Right lobe of liver (tissue), 6 donors: ENCODE data around the gene EVL. TPM values are rescaled to one million over a fixed set of nuclear protein-coding genes. Genes with fewer than 3 reads are reported as not detected.
"Not testable (repeated sequence)": the region's sequence is repeated elsewhere in the genome, so short reads cannot be mapped to it uniquely, and the experiment has no call there.

Source experiments
- ATAC-seq, 4 donors: fragments of 200-7000 bp; cut with Tn5 transposase; one replicate each; pipeline ENCODE4 v1.9.1; 2020; ENCODE audit warnings: mild to moderate bottlenecking in 4 of 4, moderate library complexity in 4 of 4
- DNase-seq, 3 donors: peaks; one replicate each; pipeline ENCODE4 v3.0.0-alpha.2; 2020
- H3K27ac ChIP-seq, 3 donors: fragments of 200-600 bp; one replicate each; pipeline ENCODE4 v1.8.0; 2022
- H3K27me3 ChIP-seq, 2 donors: fragments of 200-600 bp; one replicate each; pipeline ENCODE4 v1.8.0; 2022
- H3K36me3 ChIP-seq, 4 donors: fragments of 200-600 bp; sonication (generic) in 1 of 4; one replicate each; pipeline versions ENCODE4 v1.5.1 to v1.8.0; 2017 to 2022; ENCODE audit warnings: control low read depth in 1 of 4
- H3K4me1 ChIP-seq, 4 donors: fragments of 200-600 bp; sonication (generic) in 1 of 4; one replicate each; pipeline versions ENCODE4 v1.5.1 to v1.8.0; 2017 to 2022; ENCODE audit warnings: control low read depth in 1 of 4
- H3K4me3 ChIP-seq, 3 donors: fragments of 200-600 bp; one replicate each; pipeline ENCODE4 v1.8.0; 2022
- H3K9me3 ChIP-seq, 4 donors: fragments of 200-600 bp; sonication (generic) in 1 of 4; one replicate each; pipeline versions ENCODE4 v1.5.1 to v1.8.0; 2017 to 2022; ENCODE audit warnings: control low read depth in 1 of 4
- POLR2A ChIP-seq: fragments of 450-650 bp; IDR thresholded peaks from one replicate; pipeline ENCODE4 v1.6.1; 2017; ENCODE audit warnings: antibody characterized with exemption, mild to moderate bottlenecking
- WGBS: methylation state at CpG from one replicate; pipeline ENCODE4 v1.1.6; 2018; ENCODE audit warnings: low coverage, low lambda C conversion rate; ENCODE audit not compliant: insufficient coverage; ENCODE audit errors: missing lambda C conversion rate; 5-methylcytosine and 5-hydroxymethylcytosine counted together
- intact Hi-C, 2 donors: fragments of 100-400 bp; cut with DNase I; formaldehyde crosslinking; loops; one replicate each; pipeline versions ENCODE4 v1.11.2 to v1.14.1; 2022
- total RNA-seq, 6 experiments: library from RNA; depleted of rRNA in 2 of 6; stranded (reverse); fragments of >200 nt in 2 of 6; fragmentation: NEBNext Ultra II Directional in 3 of 6; extraction: Animal tissue kit (Norgen Biotek cat#: 25700) in 3 of 6; gene quantifications; one replicate each; pipeline versions ENCODE4 v1.1.0 to v1.2.4, GENCODE V29; 2016 to 2023
- TF ChIP-seq, protein P1 (sequence below), 4 donors: fragments of 200-600 bp in 3 of 4; fragments of 450-650 bp in 1 of 4; IDR thresholded peaks; one replicate each; pipeline versions ENCODE4 v1.5.1 to v1.8.0; 2016 to 2022; ENCODE audit warnings: antibody characterized with exemption in 4 of 4, mild to moderate bottlenecking in 2 of 4
- donor health status: DM: no; HTN: yes; CAD: no.
- donor health status: DM: no; HTN: no; CAD: no.
- donor health status: DM: no; HTN: no; CAD: no.
- donor health status: DM: no; HTN: yes; CAD: no.
- donor health status: DM: no; HTN: yes; CAD: no.

EVL gene
- total RNA-seq, 6 experiments from 2014 or later: 23.6 to 162 (median 68.4) TPM

DNA sequence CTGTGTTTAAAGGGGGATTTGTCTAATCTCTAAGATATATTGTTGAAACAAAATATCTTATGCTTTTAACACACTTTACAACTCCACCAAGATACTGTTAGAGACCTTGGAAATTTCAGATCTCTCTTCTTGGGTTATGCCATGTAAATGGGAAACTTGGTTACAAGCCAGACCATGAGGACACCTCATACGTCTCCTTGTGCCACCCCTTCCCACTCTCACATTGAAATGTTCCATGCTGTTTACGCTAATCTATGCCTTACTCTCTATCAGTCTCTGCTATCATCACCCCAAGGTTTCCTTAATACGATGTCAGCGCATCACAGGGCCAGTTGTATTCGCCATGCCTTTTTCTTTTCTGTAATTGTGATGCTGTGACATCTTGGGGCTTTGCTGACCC, 107.6 kb downstream of the EVL start:
- H3K4me3 ChIP-seq: no peak overlapping the region
- 91% methylated on average over 5 of the region's 5 CpGs for WGBS
- intact Hi-C loops: no loop called here
- DNase-seq (no peak), ATAC-seq (no peak)
- no peak overlapping the region for H3K27ac ChIP-seq
- no peaks in the 10 kb centered on the region for H3K36me3 ChIP-seq
- TF ChIP-seq POLR2A: no peak
- TF ChIP-seq, protein P1, sequence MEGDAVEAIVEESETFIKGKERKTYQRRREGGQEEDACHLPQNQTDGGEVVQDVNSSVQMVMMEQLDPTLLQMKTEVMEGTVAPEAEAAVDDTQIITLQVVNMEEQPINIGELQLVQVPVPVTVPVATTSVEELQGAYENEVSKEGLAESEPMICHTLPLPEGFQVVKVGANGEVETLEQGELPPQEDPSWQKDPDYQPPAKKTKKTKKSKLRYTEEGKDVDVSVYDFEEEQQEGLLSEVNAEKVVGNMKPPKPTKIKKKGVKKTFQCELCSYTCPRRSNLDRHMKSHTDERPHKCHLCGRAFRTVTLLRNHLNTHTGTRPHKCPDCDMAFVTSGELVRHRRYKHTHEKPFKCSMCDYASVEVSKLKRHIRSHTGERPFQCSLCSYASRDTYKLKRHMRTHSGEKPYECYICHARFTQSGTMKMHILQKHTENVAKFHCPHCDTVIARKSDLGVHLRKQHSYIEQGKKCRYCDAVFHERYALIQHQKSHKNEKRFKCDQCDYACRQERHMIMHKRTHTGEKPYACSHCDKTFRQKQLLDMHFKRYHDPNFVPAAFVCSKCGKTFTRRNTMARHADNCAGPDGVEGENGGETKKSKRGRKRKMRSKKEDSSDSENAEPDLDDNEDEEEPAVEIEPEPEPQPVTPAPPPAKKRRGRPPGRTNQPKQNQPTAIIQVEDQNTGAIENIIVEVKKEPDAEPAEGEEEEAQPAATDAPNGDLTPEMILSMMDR (IDR thresholded peaks at IDR 0.05): no peak
- no peaks in the 10 kb centered on the region for H3K9me3 ChIP-seq
- no peaks in the 10 kb centered on the region for H3K27me3 ChIP-seq
- no peaks in the 10 kb centered on the region for H3K4me1 ChIP-seq

DNA sequence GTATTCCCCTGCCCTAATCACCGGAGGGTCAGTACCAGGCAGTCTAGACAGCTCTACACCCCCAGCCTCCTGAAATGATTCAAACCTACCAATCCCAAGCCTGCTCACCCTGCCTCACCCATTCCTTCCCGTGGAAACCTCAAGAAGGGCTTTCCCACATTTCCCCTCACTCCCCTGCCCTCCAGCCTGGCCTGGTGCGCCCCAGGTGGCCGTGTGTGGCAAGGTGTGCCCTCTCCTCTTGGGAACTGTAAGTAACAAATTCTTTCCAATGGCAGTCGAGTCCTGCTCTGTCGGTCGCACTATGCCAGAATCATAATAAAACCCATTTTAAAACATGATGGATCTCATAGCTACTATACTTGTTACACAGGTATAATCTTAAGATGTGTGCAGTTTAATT, 108.1 kb downstream of the EVL start:
- Histone ChIP-seq H3K4me1 (no peaks in the 10 kb centered on the region), H3K36me3 (no peaks in the 10 kb centered on the region), H3K27me3 (no peaks in the 10 kb centered on the region), H3K27ac (no peak overlapping the region), H3K4me3 (no peak overlapping the region), H3K9me3 (no peaks in the 10 kb centered on the region)
- whole genome bisulfite sequencing: 65% methylated on average over 6 of the region's 7 CpGs
- intact Hi-C loops: no loop called here
- TF ChIP-seq, protein P1 (IDR thresholded peaks at IDR 0.05): no peak
- no peak for TF ChIP-seq POLR2A
- DNase-seq (no peak), ATAC-seq (no peak)

DNA sequence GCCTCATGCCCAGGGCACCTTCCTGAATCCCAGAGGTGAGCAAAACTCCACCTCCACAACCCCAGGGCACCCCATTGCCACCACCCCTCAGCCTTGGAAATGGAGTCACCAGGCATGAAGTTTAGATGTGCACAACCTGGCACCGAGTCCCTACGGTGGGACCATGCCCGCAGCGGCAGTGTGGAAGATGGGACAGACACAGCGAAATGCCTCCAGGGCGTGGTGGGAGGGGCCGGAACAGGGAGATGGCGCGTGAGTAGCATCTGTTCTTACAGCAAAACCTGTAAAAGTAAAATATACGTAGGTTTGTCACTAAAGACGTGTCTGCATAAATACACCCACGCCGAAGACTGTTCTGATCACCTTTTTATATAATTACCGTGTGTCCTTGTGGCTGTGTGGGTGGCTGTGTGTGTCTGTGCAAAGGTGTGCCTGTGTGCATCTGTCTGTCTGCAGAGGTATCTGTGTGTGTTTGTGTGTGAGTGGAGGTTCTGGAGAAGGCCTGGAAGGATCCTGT, 111.6 kb downstream of the EVL start:
- no peaks in the 10 kb centered on the region for H3K4me1 ChIP-seq
- TF ChIP-seq, protein P1 (IDR thresholded peaks at IDR 0.05): no peak
- TF ChIP-seq POLR2A: no peak
- no peaks in the 10 kb centered on the region for H3K27me3 ChIP-seq
- no peak overlapping the region for H3K27ac ChIP-seq
- intact Hi-C loops: no loop called here
- no peaks in the 10 kb centered on the region for H3K36me3 ChIP-seq
- DNase-seq: no peak
- H3K9me3 ChIP-seq: no peaks in the 10 kb centered on the region
- WGBS: 95% methylated on average over 3 of the region's 14 CpGs
- H3K4me3 ChIP-seq: no peak overlapping the region
- no peak for ATAC-seq

DNA sequence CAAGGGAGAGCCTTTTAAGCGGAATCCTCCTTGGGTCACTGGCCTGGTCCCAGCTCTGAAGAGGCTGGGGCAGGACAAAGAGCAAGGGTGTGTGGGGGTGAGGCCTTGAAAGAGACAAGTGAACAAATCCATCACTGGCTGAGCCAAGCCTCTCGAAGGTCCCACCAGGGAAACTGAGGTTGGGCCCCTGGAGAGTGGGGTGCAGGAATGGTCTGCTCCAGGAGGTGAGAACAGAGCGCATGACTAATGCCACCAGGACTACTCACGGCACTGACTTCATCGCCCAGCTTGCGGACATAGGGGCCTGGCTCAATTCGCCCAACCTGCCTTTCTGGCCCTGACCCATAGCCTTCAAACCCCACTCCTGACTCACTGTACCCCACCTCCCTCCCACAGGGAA, 113.5 kb downstream of the EVL start:
- H3K4me1 ChIP-seq: no peaks in the 10 kb centered on the region
- no peak for TF ChIP-seq POLR2A
- TF ChIP-seq, protein P1 (IDR thresholded peaks at IDR 0.05): no peak
- H3K9me3 ChIP-seq: no peaks in the 10 kb centered on the region
- ATAC-seq (peak in 1 of 4 donors; percentile 28), DNase-seq (no peak)
- H3K27me3 ChIP-seq: no peaks in the 10 kb centered on the region
- H3K27ac ChIP-seq: no peak overlapping the region
- no peak overlapping the region for H3K4me3 ChIP-seq
- intact Hi-C loops: no loop called here
- H3K36me3 ChIP-seq: no peaks in the 10 kb centered on the region
- WGBS: 88% methylated on average over 1 of the region's 7 CpGs

DNA sequence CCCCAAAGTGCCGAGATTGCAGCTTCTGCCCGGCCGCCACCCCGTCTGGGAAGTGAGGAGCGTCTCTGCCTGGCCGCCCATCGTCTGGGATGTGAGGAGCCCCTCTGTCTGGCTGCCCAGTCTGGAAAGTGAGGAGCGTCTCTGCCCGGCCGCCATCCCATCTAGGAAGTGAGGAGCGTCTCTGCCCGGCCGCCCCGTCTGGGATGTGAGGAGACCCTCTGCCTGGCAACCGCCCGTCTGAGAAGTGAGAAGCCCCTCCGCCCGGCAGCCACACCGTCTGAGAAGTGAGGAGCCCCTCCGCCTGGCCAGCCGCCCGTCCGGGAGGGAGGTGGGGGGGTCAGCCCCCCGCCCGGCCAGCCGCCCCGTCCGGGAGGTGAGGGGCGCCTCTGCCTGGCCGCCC, 115.4 kb downstream of the EVL start:
- H3K4me3 ChIP-seq, intact Hi-C loops, DNase-seq, H3K27me3 ChIP-seq, ATAC-seq, H3K27ac ChIP-seq, H3K4me1 ChIP-seq, H3K36me3 ChIP-seq, H3K9me3 ChIP-seq: not testable (repeated sequence)
- WGBS: 91% methylated on average over 12 of the region's 30 CpGs

DNA sequence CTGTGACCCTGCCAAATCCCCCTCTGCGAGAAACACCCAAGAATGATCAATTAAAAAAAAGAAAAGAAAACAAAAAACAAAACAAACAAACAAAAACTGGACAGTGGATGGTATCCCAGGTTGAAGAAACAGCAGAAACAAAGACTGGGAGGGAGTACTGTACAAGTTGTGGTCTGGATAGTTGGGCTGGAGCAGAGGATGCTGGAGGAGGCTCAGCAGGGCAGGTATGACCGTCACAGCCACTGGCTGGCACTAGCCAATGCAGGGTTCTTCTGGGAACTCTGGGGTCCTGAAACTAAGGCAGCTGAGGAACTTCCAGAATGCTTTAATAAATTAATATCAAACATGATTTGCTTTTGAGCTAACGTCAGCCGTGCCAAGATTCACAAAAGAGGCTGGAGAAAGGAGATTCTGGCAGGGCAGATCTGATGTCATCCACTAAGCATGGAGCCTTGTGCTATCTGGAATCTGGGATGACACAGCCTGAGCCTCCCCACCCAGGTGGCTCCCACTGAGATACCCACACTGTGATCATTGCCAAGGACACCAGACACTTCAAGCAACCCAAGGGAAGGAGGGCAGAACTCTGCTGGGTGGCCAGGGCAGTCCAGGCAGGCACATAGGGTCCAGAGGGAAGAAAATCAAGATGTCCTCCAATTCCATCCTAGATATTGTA, 116.8 kb downstream of the EVL start:
- H3K4me1 ChIP-seq, ATAC-seq, H3K27ac ChIP-seq, DNase-seq, H3K9me3 ChIP-seq, H3K27me3 ChIP-seq, intact Hi-C loops, H3K36me3 ChIP-seq, H3K4me3 ChIP-seq: not testable (repeated sequence)
- 100% methylated on average over 3 of the region's 4 CpGs for WGBS
